Endothelial cell of umbilical vein (primary cell): ENCODE data around the gene SREBF1. TPM values are rescaled to one million over a fixed set of nuclear protein-coding genes. Genes with fewer than 3 reads are reported as not detected.

ENCODE experiments used
- BruUV-seq: library from RNA; stranded (reverse); fragments of 400-500 nt; replicated peaks from 2 replicates; lab custom pipeline; 2021; lab: Mats Ljungman, UMichigan
- CTCF ChIA-PET: fragments of 300-600, 350-600 bp; sonication (Branson Sonifier 250); formaldehyde crosslinking; loops from one replicate; lab custom pipeline; 2021; ENCODE audit warnings: antibody characterized with exemption, inconsistent platforms; lab: Charles Lee
- POLR2A ChIA-PET: fragments of 300-600, 350-600 bp; sonication (Branson Sonifier 250); formaldehyde crosslinking; loops from one replicate; lab custom pipeline; 2021; ENCODE audit warnings: antibody characterized with exemption, inconsistent platforms; lab: Charles Lee
- DNase-seq: peaks from one replicate; pipeline ENCODE4 v3.0.0-alpha.2; 2011; ENCODE audit warnings: low read depth, low spot score
- FAIRE-seq: peaks from 2 replicates; lab custom pipeline; 2011; peaks lifted over from hg19 to GRCh38; lab: Jason Lieb, UNC
- H2AFZ ChIP-seq: 2 replicates; pipeline ENCODE4 v1.6.0; 2012; ENCODE audit warnings: low read depth, low read length, control low read depth, inconsistent platforms
- H3K27ac ChIP-seq: 2 replicates; pipeline ENCODE4 v1.5.1; 2011; ENCODE audit warnings: low read depth, mild to moderate bottlenecking, control low read depth, low read length, moderate library complexity; ENCODE audit not compliant: insufficient read depth
- H3K27me3 ChIP-seq, 2 experiments: 2 replicates each; pipeline versions ENCODE4 v1.6.0 to v1.6.1; 2011; ENCODE audit warnings: low read length in 2 of 2, mixed read lengths in 1 of 2; ENCODE audit not compliant: control insufficient read depth in 2 of 2, insufficient read depth in 2 of 2
- H3K36me3 ChIP-seq, 2 experiments: 2 replicates in 1 of 2; 3 replicates in 1 of 2; pipeline ENCODE4 v1.5.1; 2011; ENCODE audit warnings: low read length in 2 of 2, mild to moderate bottlenecking in 1 of 2, moderate library complexity in 1 of 2; ENCODE audit not compliant: control insufficient read depth in 2 of 2, insufficient read depth in 2 of 2; ENCODE audit errors: extremely low read depth in 1 of 2
- H3K4me1 ChIP-seq: 3 replicates; pipeline ENCODE4 v1.5.1; 2011; ENCODE audit warnings: mild to moderate bottlenecking, low read length; ENCODE audit not compliant: control insufficient read depth, insufficient read depth; ENCODE audit errors: extremely low read depth
- H3K4me2 ChIP-seq: 2 replicates; pipeline ENCODE4 v1.6.1; 2011; ENCODE audit warnings: low read length, control low read depth, mixed read lengths; ENCODE audit not compliant: insufficient read depth
- H3K4me3 ChIP-seq, 3 experiments: fragments of 200-600 bp in 1 of 3; sonication (generic), shearing (Covaris generic) in 1 of 3; replicated peaks in 1 of 3; 2 replicates each; pipeline ENCODE4 v1.5.1; 2011 to 2016; ENCODE audit warnings: control low read depth in 3 of 3, low read length in 3 of 3, mild to moderate bottlenecking in 2 of 3, inconsistent platforms in 1 of 3, low read depth in 1 of 3, moderate library complexity in 1 of 3; ENCODE audit not compliant: insufficient read depth in 1 of 3
- H3K79me2 ChIP-seq: 2 replicates; pipeline ENCODE4 v1.6.0; 2012; ENCODE audit warnings: low read length, inconsistent platforms; ENCODE audit not compliant: control insufficient read depth, insufficient read depth
- H3K9ac ChIP-seq: replicated peaks from 2 replicates; pipeline ENCODE3; 2011; ENCODE audit warnings: low read length, control low read depth; ENCODE audit not compliant: insufficient read depth; ENCODE audit errors: extremely low read depth
- H3K9me1 ChIP-seq: replicated peaks from 3 replicates; pipeline ENCODE4 v1.6.0; 2011; ENCODE audit warnings: mild to moderate bottlenecking, low read length; ENCODE audit not compliant: control insufficient read depth, insufficient read depth; ENCODE audit errors: extremely low read depth
- H3K9me3 ChIP-seq: replicated peaks from 2 replicates; pipeline ENCODE4 v1.5.1; 2012; ENCODE audit warnings: low read length, inconsistent platforms; ENCODE audit not compliant: control insufficient read depth, insufficient read depth
- H4K20me1 ChIP-seq: replicated peaks from 2 replicates; pipeline ENCODE3; 2011; ENCODE audit warnings: mild to moderate bottlenecking, low read length; ENCODE audit not compliant: control insufficient read depth, insufficient read depth; ENCODE audit errors: extremely low read depth
- EZH2 ChIP-seq: IDR thresholded peaks from 2 replicates; pipeline ENCODE4 v1.6.1; 2012; ENCODE audit warnings: borderline replicate concordance, low read depth, mild to moderate bottlenecking, moderate library complexity, low read length, inconsistent platforms; ENCODE audit not compliant: severe bottlenecking
- FOS ChIP-seq: IDR thresholded peaks from 2 replicates; pipeline ENCODE4 v1.6.1; 2011; ENCODE audit warnings: mild to moderate bottlenecking, low read length, moderate library complexity, borderline replicate concordance; ENCODE audit not compliant: insufficient read depth
- GATA2 ChIP-seq: IDR thresholded peaks from 2 replicates; pipeline ENCODE4 v1.7.0; 2011; ENCODE audit warnings: low read depth, mild to moderate bottlenecking, moderate library complexity, mixed read lengths, low read length; ENCODE audit not compliant: insufficient read length, insufficient read depth
- JUN ChIP-seq: IDR thresholded peaks from 2 replicates; pipeline ENCODE4 v1.6.1; 2011; ENCODE audit warnings: borderline replicate concordance, low read depth; ENCODE audit not compliant: insufficient read length, insufficient read depth
- MYC ChIP-seq: IDR thresholded peaks from one replicate; pipeline ENCODE4 v1.6.1; 2011; ENCODE audit warnings: mild to moderate bottlenecking, low read depth, low read length
- POLR2A ChIP-seq: IDR thresholded peaks from 2 replicates; pipeline ENCODE4 v1.6.1; 2012; ENCODE audit warnings: low read depth, mild to moderate bottlenecking, control low read depth, low read length
- POLR2AphosphoS5 ChIP-seq: IDR thresholded peaks from 2 replicates; pipeline ENCODE4 v1.6.1; 2012; ENCODE audit warnings: low read depth, mild to moderate bottlenecking, control low read depth, low read length, moderate library complexity; ENCODE audit not compliant: insufficient read depth
- dilution Hi-C: fragments of 300-500 bp; cut with MboI; formaldehyde crosslinking; loops from one replicate; pipeline ENCODE4 v1.15.0; 2019; ENCODE audit warnings: low sequenced_read_pairs; ENCODE audit not compliant: extremely low pct_ligation_motif_present
- intact Hi-C: fragments of 100-400 bp; cut with micrococcal nuclease; formaldehyde crosslinking; loops from one replicate; pipeline ENCODE4 v1.10.0; 2022
- polyA plus RNA-seq, 4 experiments: library from polyadenylated mRNA; depleted of rRNA in 3 of 4; stranded (reverse) in 3 of 4; unstranded in 1 of 4; fragments of >200 nt; gene quantifications; 2 replicates each; pipeline versions ENCODE4 v1.2.1 to v1.2.3, GENCODE V29; 2011 to 2012; ENCODE audit warnings: missing spikeins in 1 of 4
- total RNA-seq: library from RNA; stranded (reverse); gene quantifications from 2 replicates; pipeline ENCODE4 v1.2.3, GENCODE V29; 2021
- TF ChIP-seq, protein P1 (sequence below): IDR thresholded peaks from 2 replicates; pipeline ENCODE4 v1.6.1; 2011; ENCODE audit not compliant: insufficient read depth, insufficient read length
- TF ChIP-seq, protein P2 (sequence below), 2 donors: IDR thresholded peaks; 1 replicate in 1 of 2; 2 replicates in 1 of 2; pipeline ENCODE4 v1.5.1; 2011; ENCODE audit warnings: low read length in 2 of 2, mild to moderate bottlenecking in 2 of 2, moderate library complexity in 2 of 2, control low read depth in 1 of 2, inconsistent platforms in 1 of 2, low read depth in 1 of 2; ENCODE audit not compliant: insufficient read depth in 1 of 2; ENCODE audit errors: extremely low read depth in 1 of 2

The SREBF1 gene
- total and polyA plus RNA-seq, 2 donors (not counting 3 experiments of a cell fraction or from before 2014, with no cell fraction given): 50.4 to 109 TPM

DNA sequence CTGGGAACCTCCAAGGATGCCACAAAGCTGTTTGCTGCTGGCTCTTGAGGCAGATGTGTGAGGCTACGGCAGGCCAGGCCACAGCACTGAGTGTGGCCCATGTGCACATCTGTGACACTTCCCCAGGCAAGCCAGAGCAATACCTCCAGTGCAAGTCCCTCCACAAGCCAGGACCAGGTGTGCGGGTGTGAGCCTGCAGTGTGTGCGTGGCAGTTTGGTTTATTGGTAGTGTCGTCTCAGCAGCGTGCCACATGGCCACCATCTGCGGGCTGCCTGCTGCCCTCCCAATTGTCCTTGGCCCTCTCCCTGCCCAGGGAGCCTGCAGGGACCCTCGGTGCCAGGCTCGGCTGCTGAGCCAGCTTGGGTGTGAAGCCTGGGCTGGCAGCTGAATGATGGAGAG, 9.9 kb upstream of the SREBF1 start:
- Histone ChIP-seq H3K27ac (no peak overlapping the region), H3K4me3 (no peak overlapping the region), H3K79me2 (no peaks in the 10 kb centered on the region), H3K9me3 (no peaks in the 10 kb centered on the region), H3K4me1 (peaks cover 7% of the 10 kb centered on the region), H3K9me1 (no peaks in the 10 kb centered on the region), H4K20me1 (no peaks in the 10 kb centered on the region), H3K4me2 (no peak overlapping the region), H3K9ac (no peak overlapping the region), H2AFZ (no peak overlapping the region), H3K36me3 (peaks cover 0 to 7% of the 10 kb centered on the region in 2 experiments), H3K27me3 (no peaks in the 10 kb centered on the region)
- intact Hi-C loops: no loop called here
- FAIRE-seq (no peak), DNase-seq (no peak)
- no TSS peak for BruUV-seq
- ChIA-PET CTCF (interaction anchor here (1.4 to 4.9 kb wide), 2 partner anchors 10 to 14 kb away, joined by 4 to 23 read pairs; partner anchors contain the start of gene SREBF1), POLR2A (no interaction called here)
- dilution Hi-C loops: no loop called here
- no peak for TF ChIP-seq EZH2
- no peak for TF ChIP-seq JUN
- TF ChIP-seq, protein P1, sequence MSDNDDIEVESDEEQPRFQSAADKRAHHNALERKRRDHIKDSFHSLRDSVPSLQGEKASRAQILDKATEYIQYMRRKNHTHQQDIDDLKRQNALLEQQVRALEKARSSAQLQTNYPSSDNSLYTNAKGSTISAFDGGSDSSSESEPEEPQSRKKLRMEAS: no peak
- no peak for TF ChIP-seq FOS
- no peak for TF ChIP-seq POLR2A
- TF ChIP-seq, protein P2, sequence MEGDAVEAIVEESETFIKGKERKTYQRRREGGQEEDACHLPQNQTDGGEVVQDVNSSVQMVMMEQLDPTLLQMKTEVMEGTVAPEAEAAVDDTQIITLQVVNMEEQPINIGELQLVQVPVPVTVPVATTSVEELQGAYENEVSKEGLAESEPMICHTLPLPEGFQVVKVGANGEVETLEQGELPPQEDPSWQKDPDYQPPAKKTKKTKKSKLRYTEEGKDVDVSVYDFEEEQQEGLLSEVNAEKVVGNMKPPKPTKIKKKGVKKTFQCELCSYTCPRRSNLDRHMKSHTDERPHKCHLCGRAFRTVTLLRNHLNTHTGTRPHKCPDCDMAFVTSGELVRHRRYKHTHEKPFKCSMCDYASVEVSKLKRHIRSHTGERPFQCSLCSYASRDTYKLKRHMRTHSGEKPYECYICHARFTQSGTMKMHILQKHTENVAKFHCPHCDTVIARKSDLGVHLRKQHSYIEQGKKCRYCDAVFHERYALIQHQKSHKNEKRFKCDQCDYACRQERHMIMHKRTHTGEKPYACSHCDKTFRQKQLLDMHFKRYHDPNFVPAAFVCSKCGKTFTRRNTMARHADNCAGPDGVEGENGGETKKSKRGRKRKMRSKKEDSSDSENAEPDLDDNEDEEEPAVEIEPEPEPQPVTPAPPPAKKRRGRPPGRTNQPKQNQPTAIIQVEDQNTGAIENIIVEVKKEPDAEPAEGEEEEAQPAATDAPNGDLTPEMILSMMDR (IDR thresholded peaks at IDR 0.05; ENCODE audit: extremely low read depth in 1 of 2, insufficient read depth in 1 of 2, low read depth in 1 of 2, low read length in 2 of 2): no peak
- no peak for TF ChIP-seq GATA2
- no peak for TF ChIP-seq POLR2AphosphoS5
- no peak for TF ChIP-seq MYC
